Measurements from ENCODE around the gene ATG5. TPM values are rescaled to one million over a fixed set of nuclear protein-coding genes. Genes with fewer than 3 reads are reported as not detected.

Gene ATG5
- total RNA-seq, 1 experiment from 2014 or later = 51.4 TPM

- POLR2A ChIA-PET = no interaction called here
These were observed 16.6 kb downstream of the ATG5 start for GRCh38 chr6:106308985-106309384.

GRCh38 chr6:106305740-106306139 lies 19.8 kb downstream of the ATG5 start:
- Histone ChIP-seq H3K4me1 (ENCODE audit: control insufficient read depth, insufficient read depth, low read length) (peaks cover 25% of the 10 kb centered on the region), H3K27me3 (ENCODE audit: control insufficient read depth, insufficient read depth, low read length) (no peaks in the 10 kb centered on the region), H3K36me3 (ENCODE audit: control insufficient read depth, insufficient read depth, low read length) (peaks cover 6% of the 10 kb centered on the region; the same call in 1 of the 2 replicates), H3K27ac (ENCODE audit: low read length) (no peak overlapping the region), H3K4me3 (ENCODE audit: low read depth in 2 of 2, low read length in 2 of 2) (no peak overlapping the region), H3K9me3 (ENCODE audit: control insufficient read depth, insufficient read depth, low read depth, low read length) (no peaks in the 10 kb centered on the region)
- ATAC-seq = no peak
- no TSS peak for BruUV-seq (replicated peaks)
- CTCF ChIA-PET = no interaction called here
- TF ChIP-seq SIN3A (IDR thresholded peaks at IDR 0.05; ENCODE audit: borderline replicate concordance, insufficient read depth, low read depth, low read length) (no peak), REST (IDR thresholded peaks at IDR 0.05; ENCODE audit: insufficient read depth in 1 of 2, low read depth in 2 of 2, low read length in 1 of 2) (no peak), POLR2AphosphoS5 (IDR thresholded peaks at IDR 0.05; ENCODE audit: low read depth, low read length) (no peak), TCF7L2 (IDR thresholded peaks at IDR 0.05; ENCODE audit: low read depth, low read length) (no peak), CTCF (IDR thresholded peaks at IDR 0.05) (no peak)
- POLR2A ChIA-PET = no interaction called here
- in situ Hi-C loops (cut with HindIII; ENCODE audit: low pct_unique_long_range_greater_than_20kb, low sequenced_read_pairs) = no loop called here
- no peak for DNase-seq (ENCODE audit: low read depth, low spot score)
- intact Hi-C loops (cut with micrococcal nuclease; ENCODE audit: unreplicated experiment) = loop anchor here (10.0 kb wide), 2 partner anchors 211 to 881 kb away; no protein-coding TSS in a partner anchor

More at GRCh38 chr6:106308985-106309384, 16.6 kb downstream of the ATG5 start:
- peaks cover 6% of the 10 kb centered on the region; the same call in 1 of the 2 replicates for H3K36me3 ChIP-seq (ENCODE audit: control insufficient read depth, insufficient read depth, low read length)
- H3K9me3 ChIP-seq (ENCODE audit: control insufficient read depth, insufficient read depth, low read depth, low read length) = no peaks in the 10 kb centered on the region
- H3K4me1 ChIP-seq (ENCODE audit: control insufficient read depth, insufficient read depth, low read length) = peaks cover 23% of the 10 kb centered on the region
- no peak overlapping the region for H3K4me3 ChIP-seq (ENCODE audit: low read depth in 2 of 2, low read length in 2 of 2)
- H3K27ac ChIP-seq (ENCODE audit: low read length) = peak overlapping the region; percentile 62
- no peaks in the 10 kb centered on the region for H3K27me3 ChIP-seq (ENCODE audit: control insufficient read depth, insufficient read depth, low read length)
- DNase-seq (ENCODE audit: low read depth, low spot score) (no peak), ATAC-seq (no peak)
- CTCF ChIA-PET = no interaction called here
- TF ChIP-seq POLR2AphosphoS5 (IDR thresholded peaks at IDR 0.05; ENCODE audit: low read depth, low read length) (no peak), TCF7L2 (IDR thresholded peaks at IDR 0.05; ENCODE audit: low read depth, low read length) (no peak), SIN3A (IDR thresholded peaks at IDR 0.05; ENCODE audit: borderline replicate concordance, insufficient read depth, low read depth, low read length) (no peak), CTCF (IDR thresholded peaks at IDR 0.05) (no peak), REST (IDR thresholded peaks at IDR 0.05; ENCODE audit: insufficient read depth in 1 of 2, low read depth in 2 of 2, low read length in 1 of 2) (no peak)
- intact Hi-C loops (cut with micrococcal nuclease; ENCODE audit: unreplicated experiment) (loop anchor here (10.0 kb wide), 2 partner anchors 214 to 884 kb away; no protein-coding TSS in a partner anchor), in situ Hi-C loops (cut with HindIII; ENCODE audit: low pct_unique_long_range_greater_than_20kb, low sequenced_read_pairs) (no loop called here)
- no TSS peak for BruUV-seq (replicated peaks)

All from Panc1 (cell line).